SK-N-MC (cell line): Measurements from ENCODE around the gene KATNB1.

Experiments
- DNase-seq: peaks from one replicate; pipeline ENCODE4 v3.0.0-alpha.2; 2011; ENCODE audit warnings: low read depth, low spot score
- H3K27ac ChIP-seq: fragments of 200-600 bp; sonication (generic); 2 replicates; pipeline ENCODE4 v1.5.1; 2016; ENCODE audit warnings: mixed run types
- H3K36me3 ChIP-seq: fragments of 200-600 bp; sonication (generic); 2 replicates; pipeline ENCODE4 v1.6.1; 2017; ENCODE audit warnings: antibody characterized with exemption, low read length, mixed read lengths; ENCODE audit not compliant: insufficient read depth
- H3K4me3 ChIP-seq: fragments of 200-600 bp; sonication (generic); 2 replicates; pipeline ENCODE4 v1.5.1; 2016
- H3K9ac ChIP-seq: fragments of 200-600 bp; sonication (generic); 2 replicates; pipeline ENCODE4 v1.8.0; 2017; ENCODE audit warnings: mixed run types, mixed read lengths; ENCODE audit not compliant: insufficient read length
- H3K9me3 ChIP-seq: fragments of 200-600 bp; sonication (generic); 2 replicates; pipeline ENCODE4 v1.6.1; 2017; ENCODE audit warnings: low read depth, mild to moderate bottlenecking, antibody characterized with exemption, low read length, moderate library complexity, mixed read lengths
- EZH2 ChIP-seq: fragments of 200-600 bp; sonication (generic); IDR thresholded peaks from one replicate; pipeline ENCODE4 v1.6.1; 2017; ENCODE audit warnings: antibody characterized with exemption
- FOXP2 ChIP-seq: optimal IDR thresholded peaks from 2 replicates; pipeline ENCODE3; 2011; ENCODE audit warnings: mild to moderate bottlenecking, moderate library complexity; ENCODE audit not compliant: insufficient read depth; ENCODE audit errors: extremely low read length, control extremely low read depth
- POLR2AphosphoS5 ChIP-seq: IDR thresholded peaks from 2 replicates; pipeline ENCODE4 v1.6.1; 2012; ENCODE audit warnings: mild to moderate bottlenecking, low read depth, low read length, borderline replicate concordance

The KATNB1 gene, protein sequence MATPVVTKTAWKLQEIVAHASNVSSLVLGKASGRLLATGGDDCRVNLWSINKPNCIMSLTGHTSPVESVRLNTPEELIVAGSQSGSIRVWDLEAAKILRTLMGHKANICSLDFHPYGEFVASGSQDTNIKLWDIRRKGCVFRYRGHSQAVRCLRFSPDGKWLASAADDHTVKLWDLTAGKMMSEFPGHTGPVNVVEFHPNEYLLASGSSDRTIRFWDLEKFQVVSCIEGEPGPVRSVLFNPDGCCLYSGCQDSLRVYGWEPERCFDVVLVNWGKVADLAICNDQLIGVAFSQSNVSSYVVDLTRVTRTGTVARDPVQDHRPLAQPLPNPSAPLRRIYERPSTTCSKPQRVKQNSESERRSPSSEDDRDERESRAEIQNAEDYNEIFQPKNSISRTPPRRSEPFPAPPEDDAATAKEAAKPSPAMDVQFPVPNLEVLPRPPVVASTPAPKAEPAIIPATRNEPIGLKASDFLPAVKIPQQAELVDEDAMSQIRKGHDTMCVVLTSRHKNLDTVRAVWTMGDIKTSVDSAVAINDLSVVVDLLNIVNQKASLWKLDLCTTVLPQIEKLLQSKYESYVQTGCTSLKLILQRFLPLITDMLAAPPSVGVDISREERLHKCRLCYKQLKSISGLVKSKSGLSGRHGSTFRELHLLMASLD

DNA sequence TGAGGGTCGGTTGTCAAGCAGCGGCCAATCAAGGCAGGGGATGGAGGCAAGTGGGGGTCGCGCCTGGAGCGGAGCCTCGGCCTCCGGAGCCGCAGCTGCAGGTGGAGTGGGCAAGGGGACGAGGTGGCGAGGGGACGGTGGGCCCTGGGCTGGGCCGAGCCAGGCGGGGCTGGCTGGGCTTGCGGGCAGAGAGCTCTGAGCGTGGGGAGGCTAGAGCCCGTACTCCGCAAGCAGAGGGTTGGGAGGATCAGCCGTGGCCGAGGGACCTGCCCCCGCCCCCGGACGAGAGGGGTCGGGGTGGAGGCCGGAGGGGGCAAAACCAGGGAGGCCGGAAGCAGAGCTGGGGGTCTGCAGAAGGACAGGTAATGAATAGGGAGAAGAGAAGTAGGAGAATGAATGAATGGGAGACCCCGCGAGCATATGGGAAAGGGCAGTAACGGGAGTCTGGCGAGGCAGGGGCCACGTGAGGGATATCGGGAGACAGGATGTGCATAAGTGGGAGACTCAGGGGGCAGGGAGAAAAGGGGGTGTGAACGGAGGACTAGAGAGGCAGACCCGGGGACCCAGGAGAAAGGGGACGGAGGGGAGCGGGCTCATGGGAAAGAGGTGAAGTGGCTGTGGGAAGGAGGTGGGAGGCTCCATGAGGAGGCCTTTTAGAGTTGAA lies at the start of gene KATNB1:
Gene KATNB1, plus strand, starts transcription at position 16 of the 664 bp plus-strand sequence. CDS start 1,474 bp downstream, outside the sequence.
- Histone ChIP-seq H3K4me3 (peak within 1 kb of the TSS; percentile 82), H3K9me3 (no peaks in the 10 kb centered on the region), H3K9ac (peak within 1 kb of the TSS; percentile 70), H3K27ac (peak within 1 kb of the TSS; percentile 71; the same call in 1 of the 2 replicates), H3K36me3 (no peaks in the 10 kb centered on the region)
- no peak for DNase-seq
- no peak for TF ChIP-seq FOXP2
- TF ChIP-seq POLR2AphosphoS5 = peak; percentile 26; the same call in 1 of the 2 replicates

DNA sequence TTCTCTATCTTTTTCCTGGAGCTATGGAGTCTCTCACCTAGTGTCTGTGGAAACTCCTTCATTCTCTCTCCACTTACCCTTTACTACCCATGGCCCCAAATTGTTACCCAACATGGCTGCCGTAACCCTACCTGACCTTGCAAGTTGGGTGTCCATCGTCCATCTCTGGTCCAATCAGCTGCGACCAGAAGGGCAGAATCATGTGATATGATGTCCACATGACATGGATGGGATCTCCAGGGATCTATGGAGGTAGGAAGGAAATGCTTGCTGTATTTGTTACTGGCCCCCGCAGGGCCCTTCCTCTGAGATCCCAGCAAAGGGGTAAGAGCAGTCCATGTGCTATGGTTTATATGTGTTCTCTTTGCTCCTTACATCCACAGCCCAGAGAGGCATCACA lies 49.0 kb upstream of the KATNB1 start:
- TF ChIP-seq EZH2 = no peak
- Histone ChIP-seq H3K4me3 (no peak overlapping the region), H3K9me3 (no peaks in the 10 kb centered on the region), H3K36me3 (no peaks in the 10 kb centered on the region), H3K27ac (no peak overlapping the region), H3K9ac (no peak overlapping the region)
- DNase-seq = no peak

DNA sequence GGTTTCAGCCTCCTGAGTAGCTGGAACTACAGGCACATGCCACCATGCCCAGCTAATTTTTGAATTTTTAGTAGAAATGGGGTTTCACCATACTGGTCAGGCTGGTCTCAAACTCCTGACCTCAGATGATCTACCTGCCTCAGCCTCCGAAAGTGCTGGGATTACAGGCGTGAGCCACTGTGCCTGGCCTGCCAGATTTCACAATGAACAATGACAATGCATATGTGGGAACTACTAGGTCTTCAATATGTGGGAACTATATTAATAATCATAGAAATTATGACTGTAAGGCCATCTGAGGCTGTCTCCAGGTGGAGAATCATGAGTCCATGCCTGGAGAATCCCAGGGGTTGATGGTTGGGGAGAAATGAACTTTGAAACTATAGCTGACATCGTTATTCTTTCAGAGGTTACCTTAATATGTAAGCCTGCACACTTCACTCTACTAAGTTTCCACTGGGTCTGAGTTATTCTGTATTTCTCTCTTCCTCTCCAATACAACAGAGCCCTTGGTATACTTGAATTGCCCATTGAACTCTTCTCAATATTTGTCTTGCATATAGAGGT lies 48.1 kb upstream of the KATNB1 start:
- Histone ChIP-seq H3K9me3 (no peaks in the 10 kb centered on the region), H3K9ac (no peak overlapping the region), H3K36me3 (no peaks in the 10 kb centered on the region), H3K4me3 (no peak overlapping the region), H3K27ac (no peak overlapping the region)
- TF ChIP-seq FOXP2 (no peak), EZH2 (no peak), POLR2AphosphoS5 (no peak)
- DNase-seq = no peak

DNA sequence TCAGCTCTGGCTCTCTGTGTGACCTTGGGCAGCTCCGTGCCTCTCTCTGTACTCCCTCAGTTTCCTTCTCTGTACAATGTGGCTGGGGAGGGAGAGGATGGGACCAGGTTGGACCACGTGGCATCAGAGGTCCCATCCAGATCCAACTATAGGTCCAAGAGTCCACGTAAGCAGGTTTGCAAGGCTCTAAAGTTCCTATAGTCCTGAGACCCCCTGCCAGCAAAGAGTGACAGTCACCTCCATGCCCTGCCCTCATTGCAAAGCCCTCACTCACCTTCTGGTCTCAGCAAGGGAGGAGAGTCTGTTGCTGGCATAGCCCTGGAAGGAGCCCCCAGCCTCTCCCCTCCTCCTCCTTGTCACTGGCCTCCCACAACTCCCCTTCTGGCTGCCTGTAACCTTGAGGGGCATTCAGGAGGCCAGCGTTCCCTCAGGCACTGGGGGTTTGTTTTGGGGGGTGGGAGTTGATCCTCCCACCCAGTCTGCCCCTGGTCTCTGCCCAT lies 47.0 kb upstream of the KATNB1 start:
- Histone ChIP-seq H3K27ac (no peak overlapping the region), H3K9me3 (no peaks in the 10 kb centered on the region), H3K36me3 (no peaks in the 10 kb centered on the region), H3K4me3 (no peak overlapping the region), H3K9ac (no peak overlapping the region)
- DNase-seq = no peak
- TF ChIP-seq EZH2 (no peak), POLR2AphosphoS5 (no peak), FOXP2 (no peak)

DNA sequence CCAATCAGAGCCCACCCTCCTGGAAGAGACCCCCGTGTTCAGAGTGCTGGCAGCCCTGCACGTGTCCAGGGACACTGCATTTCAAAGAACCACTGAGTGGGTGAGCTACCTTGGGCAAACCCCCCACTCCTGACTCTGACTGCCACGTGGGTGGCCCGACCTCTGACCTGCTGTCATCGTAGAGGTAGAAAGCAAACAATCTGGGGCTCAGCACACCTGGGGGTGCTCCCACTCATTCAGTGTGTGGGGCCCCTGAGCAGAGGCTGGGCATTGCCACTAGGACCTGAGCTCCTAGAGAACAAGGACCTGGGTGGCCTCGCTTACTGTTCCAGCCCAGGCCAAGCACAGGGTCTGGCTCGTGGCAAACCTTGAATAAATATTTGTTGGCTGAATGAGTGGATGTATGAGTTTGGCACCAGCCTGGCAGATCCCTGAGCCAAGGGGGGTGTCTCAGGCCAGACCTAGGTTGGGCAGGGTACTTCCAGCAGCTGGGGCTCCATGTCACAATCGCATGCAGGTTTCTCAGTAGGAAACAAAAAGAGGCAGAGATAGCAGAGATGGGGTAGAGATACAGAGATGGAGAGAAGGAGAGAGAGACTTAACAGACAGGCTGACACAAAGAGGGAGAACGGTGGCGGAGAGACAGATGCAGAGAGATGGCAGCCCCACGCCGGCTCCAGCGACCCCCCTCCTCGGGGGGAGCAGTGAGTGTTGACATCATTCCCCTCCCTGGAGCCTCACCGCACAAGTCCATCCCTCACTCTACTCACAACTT lies 46.4 kb upstream of the KATNB1 start:
- Histone ChIP-seq H3K9me3 (no peaks in the 10 kb centered on the region), H3K9ac (no peak overlapping the region), H3K36me3 (no peaks in the 10 kb centered on the region), H3K4me3 (no peak overlapping the region), H3K27ac (no peak overlapping the region)
- DNase-seq = no peak
- TF ChIP-seq POLR2AphosphoS5 (no peak), EZH2 (no peak), FOXP2 (no peak)

DNA sequence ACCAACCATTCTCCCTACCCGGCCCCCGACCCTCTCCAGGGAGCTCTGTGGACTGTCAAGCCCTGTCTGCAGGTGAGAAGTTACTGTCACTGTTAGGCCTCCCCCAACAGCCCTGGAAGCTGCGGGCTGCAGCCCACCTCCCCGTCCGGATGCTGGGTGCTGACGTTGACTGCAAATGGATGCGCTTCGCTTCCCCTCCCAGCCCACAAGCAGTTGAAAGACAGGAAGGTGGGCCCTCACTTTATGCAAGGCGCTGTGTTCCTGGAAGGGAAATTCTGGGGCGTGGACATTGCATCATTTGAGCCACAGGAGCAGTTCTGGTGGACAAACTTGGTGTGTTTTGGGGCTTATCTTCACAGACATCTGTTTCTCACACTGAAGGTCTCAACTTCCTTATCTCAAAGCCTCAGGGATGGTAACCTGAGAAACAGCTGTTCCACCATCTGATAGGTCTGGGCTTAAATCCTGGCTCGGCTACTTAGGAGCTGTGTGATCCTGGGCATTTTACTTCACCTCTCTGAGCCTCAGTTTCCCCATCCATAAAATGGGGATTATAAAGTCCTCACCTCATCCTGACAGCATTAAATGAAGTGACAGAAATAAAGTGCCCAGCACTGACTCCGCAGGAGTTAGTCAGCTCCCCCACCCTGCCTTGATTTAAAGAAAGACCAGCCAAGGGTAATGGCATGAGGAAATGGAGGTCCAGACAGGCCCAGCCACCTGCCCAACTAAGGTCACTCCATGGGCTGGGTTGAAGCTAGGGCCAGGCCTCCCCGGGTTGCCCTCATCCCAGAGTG lies 45.6 kb upstream of the KATNB1 start:
- H3K9me3 ChIP-seq = no peaks in the 10 kb centered on the region
- no peak overlapping the region for H3K27ac ChIP-seq
- no peak overlapping the region for H3K4me3 ChIP-seq
- TF ChIP-seq FOXP2 = no peak
- TF ChIP-seq EZH2 = no peak
- no peak for TF ChIP-seq POLR2AphosphoS5
- DNase-seq = no peak
- H3K36me3 ChIP-seq = no peaks in the 10 kb centered on the region
- H3K9ac ChIP-seq = no peak overlapping the region

DNA sequence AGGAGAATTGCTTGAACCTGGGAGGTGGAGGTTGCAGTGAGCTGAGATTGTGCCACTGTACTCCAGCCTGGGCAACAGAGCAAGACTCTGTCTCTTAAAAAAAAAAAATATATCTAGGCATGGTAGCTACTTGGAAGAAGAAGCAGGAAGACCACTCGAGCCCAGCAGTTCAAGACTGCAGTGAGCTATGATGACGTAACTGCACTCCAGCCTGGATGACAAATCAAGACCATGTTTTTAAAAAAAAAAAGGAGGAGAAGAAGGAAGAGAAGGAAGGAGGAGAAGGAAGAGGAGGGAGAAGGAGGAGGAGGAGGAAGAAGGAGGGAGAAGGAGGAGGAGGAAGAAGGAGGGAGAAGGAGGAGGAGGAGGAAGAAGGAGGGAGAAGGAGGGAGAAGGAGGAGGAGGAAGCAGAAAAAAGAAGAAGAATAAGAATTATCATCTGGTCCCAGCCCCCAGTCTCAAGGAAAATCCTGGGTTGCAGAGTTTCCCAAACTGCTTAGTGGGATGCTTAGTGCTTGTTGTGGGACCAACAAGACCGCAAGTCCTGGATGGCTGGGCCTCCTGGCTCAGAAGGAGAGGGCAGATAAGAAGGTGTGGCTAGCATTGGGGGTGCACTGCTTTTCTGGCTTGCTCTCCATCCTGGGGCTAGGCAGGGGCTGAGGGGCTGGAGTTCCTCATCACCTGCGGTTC lies 44.6 kb upstream of the KATNB1 start:
- H3K9ac ChIP-seq = no peak overlapping the region
- H3K9me3 ChIP-seq = no peaks in the 10 kb centered on the region
- no peak for TF ChIP-seq EZH2
- TF ChIP-seq POLR2AphosphoS5 = no peak
- TF ChIP-seq FOXP2 = no peak
- no peak for DNase-seq
- no peak overlapping the region for H3K27ac ChIP-seq
- H3K36me3 ChIP-seq = no peaks in the 10 kb centered on the region
- no peak overlapping the region for H3K4me3 ChIP-seq
